ENCODE data around the gene GRM2.

The GRM2 gene

GRCh38 chr3:51706788-51707731 lies at the start of gene GRM2:
Gene GRM2, plus strand, starts transcription at chr3:51707068. Its CDS starts 1,916 bp downstream, at chr3:51708984.
- DNase-seq (ENCODE audit: low spot score) = peak; percentile 94

- no peak for DNase-seq (ENCODE audit: low spot score)
Observed at GRCh38 chr3:51657234-51657633, 49.6 kb upstream of the GRM2 start.

DNA sequence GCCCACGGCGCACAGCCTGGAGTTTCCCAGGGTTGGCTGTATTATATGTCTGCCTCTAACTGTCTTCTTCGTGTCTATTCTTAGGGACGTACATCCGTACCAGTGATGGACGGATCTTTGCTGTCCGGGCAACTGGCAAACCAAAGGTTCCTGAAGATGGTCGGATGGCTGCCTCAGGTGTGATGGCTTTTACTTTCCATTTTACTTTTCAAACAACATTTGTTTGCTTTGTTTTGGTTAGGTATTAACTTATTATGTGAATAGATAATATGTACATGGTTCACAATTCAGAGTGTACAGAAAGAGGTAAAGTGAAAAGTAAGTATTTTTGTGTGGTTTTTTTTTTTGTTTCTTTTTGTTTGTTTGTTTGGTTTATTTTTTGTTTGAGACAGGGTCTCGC lies 46.9 kb upstream of the GRM2 start:
- no peak for DNase-seq (ENCODE audit: low spot score)

- no peak for DNase-seq (ENCODE audit: low spot score)
Observed at GRCh38 chr3:51662456-51662855, 44.4 kb upstream of the GRM2 start.

DNA sequence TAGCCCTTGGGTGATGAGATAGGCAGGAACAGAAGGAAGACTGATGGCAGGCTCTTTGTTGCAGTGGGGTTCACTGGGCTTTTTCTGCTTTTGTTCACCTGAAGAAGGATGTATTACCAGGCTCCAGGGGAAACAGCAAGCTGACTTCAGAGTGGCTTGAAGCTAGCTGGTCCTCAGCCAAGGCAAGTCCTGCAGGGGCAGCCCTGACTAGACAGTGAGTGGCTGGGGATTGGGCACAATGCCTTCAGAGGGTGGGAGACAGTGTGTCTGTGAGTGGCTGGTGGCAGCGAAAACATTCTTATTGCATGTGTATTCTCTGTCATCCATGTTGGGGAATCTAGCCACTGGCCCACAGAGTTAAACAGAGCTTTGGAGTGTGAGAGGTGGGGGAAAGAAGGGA lies 38.1 kb upstream of the GRM2 start:
- DNase-seq (ENCODE audit: low spot score) = peak; percentile 72

GRCh38 chr3:51669241-51670052 lies 37.4 kb upstream of the GRM2 start:
- DNase-seq (ENCODE audit: low spot score) = peak; percentile 85

- DNase-seq (ENCODE audit: low spot score) = no peak
Observed at GRCh38 chr3:51670053-51670822, 36.6 kb upstream of the GRM2 start.

- DNase-seq (ENCODE audit: low spot score) = peak; percentile 99
Observed at GRCh38 chr3:51670823-51671733, 35.8 kb upstream of the GRM2 start, which contains the start of gene TEX264. Gene TEX264, plus strand, starts transcription at chr3:51671252. Its CDS starts 3,053 bp downstream, at chr3:51674305.

DNA sequence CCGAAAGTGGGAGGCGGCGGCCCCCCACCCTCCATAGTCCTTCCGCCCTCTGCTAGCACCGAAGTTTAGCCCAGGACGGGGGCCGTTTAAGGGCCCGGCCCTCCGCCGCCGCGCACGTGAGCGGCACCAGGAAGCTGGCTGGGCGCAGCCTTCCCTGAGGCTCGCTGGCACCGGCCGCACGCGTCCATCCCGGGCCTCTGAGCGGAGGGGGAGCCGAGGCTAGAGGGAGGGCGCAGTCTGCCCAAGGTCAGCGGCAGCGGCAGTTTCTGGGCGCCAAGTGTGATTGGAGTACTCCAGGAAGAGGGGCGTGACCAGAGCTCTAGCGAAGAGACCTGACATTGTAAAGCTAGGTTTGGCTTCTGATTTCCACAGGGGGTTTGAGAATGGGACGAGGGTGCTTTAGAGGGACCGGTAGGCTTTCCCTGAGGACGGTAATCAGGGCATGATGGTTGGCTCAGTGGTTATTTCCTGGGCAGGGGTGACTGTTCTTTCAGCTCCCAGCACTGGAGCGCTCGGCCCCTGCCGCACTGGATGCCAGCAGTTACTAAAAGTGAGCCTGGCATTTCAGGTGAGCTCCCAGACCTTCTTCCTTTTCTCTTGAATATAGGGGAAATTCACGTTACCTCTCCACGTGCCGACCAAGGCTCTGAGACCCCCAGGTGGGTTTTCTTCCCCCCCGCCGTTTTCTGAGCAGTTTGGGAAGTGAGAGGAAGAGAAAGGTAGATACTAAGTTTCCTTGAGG lies 35.0 kb upstream of the GRM2 start:
- DNase-seq (ENCODE audit: low spot score) = peak; percentile 80

DNA sequence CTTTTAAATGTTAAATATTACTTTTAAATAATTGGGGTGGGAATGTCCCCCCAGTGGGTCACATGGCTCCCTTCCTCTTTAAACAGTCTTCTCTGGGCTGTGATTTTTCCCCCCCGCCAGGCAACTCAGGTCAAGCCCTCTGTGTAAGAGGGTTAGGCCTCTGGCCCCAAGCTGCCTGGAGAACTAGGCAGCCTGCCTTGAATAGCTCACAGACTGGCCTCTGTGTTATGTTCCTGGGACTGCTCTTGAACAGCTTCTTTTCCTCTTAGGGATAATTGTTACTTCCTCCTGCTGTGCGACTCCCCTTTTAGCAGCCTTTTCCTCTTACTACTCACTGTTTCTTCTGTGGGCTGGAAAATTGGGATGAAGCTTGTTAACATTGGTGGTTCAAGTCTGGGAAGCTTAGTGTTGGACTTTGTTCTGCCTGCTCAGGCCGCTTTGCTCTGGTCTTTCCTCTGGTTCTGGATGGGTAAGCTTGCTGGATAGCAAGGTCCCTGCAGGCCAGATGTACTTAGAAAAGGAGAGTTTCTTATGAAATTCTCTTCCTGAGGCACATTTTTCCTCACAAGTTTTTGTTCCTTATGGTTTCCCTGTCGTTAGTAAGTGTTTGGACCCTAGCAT lies 33.6 kb upstream of the GRM2 start:
- DNase-seq (ENCODE audit: low spot score) = no peak

- no peak for DNase-seq (ENCODE audit: low spot score)
Observed at GRCh38 chr3:51673802-51674654, 32.8 kb upstream of the GRM2 start.

- DNase-seq (ENCODE audit: low spot score) = peak; percentile 63
Observed at GRCh38 chr3:51675201-51675611, 31.7 kb upstream of the GRM2 start.

DNA sequence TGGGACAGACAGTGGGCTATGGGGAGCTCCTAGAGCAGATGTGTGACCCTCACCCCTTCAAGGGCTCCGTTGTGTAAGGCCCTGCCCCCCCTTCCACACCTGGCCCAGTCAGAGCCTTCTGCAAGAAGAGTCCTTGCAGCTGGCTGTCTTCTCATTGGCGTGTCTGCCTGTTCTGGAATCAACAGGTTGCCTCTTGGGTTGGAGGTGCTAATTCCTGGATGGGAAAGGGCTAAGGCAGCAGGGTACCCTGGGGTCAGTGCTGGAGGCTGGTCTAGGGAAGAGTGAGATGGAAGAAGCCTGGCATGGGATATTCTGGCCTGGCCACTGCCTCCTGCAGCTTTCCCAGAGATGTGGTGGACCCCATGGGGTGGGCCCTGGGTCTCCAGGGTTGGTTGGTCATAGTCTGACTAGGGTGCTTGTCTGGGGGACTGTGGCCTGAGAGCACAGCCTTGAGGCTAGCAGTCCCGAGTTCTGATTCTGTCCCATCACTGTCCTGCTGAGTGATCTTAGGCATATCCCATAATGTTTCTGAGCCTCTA lies 30.7 kb upstream of the GRM2 start:
- no peak for DNase-seq (ENCODE audit: low spot score)

DNA sequence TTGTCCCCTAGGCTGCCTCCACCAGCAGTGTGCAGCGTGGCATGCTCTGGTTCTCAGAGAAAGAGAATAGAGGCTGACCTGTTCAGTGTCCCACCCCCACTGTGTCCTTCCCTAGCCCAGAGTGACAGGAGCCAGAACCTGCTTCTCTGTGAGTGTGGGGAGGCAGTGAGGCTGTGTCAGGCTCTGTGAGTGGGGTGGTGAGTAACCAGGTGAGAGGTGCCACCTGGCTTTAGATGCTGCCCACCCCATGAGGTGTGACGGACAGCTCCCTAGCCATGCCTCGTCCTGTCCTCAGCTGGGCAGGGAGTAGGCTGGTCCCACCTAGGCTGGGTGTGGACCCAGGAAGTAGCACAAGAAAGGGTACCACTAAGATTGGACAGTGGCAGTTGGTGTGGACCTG lies 29.5 kb upstream of the GRM2 start:
- no peak for DNase-seq (ENCODE audit: low spot score)

DNA sequence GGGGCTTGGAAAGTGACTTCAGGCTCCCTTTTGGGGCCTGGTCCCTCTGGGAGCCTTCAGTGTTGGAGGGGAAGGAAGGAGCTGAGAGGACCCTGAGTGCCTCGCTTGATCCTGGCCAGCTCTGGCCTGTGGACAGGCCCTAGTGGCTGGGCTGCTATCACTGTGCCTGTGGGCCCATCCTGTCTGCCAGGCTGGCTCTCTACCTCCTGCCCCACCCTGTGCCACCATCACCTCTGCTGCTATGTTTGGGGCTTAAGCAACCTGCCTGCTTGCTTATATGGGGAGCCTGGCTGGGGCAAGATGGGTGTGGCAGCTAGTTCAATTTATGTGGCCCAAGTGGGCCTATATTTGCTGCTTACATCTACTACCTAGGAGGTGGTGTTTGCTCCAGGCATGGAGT lies 28.7 kb upstream of the GRM2 start:
- DNase-seq (ENCODE audit: low spot score) = no peak

DNA sequence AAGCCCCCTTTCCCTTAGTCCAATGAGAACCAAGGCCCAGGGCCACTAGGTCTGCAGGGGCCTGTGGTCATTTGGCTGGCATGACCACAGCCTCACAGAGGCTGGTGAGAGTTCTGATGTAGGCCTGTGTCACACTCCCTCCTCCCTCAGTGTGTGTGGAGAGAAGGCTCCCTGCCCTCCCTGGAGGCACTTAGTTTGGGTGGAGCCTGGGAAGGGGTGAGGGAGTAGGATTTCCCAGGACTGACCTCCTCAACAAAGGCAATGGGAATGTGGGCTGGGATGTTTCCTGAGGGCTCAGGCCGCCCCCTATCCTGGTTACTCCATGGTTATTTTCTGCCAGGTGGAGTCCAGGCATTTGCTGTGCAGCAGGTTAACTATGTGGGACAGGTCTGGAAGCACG lies 28.2 kb upstream of the GRM2 start:
- no peak for DNase-seq (ENCODE audit: low spot score)

DNA sequence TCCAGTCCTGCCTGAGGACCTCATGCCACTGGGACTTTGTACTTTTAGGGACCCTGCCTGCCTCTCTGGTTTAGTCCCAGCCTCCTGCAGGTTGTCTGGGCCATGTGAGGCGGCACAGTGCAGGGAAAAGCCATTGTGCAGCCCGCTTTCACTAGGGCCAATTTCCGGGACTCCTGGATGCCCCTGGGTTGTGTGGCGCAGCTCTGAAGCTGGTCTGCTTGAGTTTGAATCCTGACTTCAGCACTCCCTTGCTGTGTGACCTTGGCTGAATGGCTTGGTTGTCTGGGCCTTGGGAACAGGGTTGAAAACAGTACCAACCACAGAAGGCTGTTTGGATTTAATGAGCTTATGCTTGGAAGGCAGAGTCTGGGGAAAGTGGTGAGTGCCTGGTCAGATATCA lies 27.6 kb upstream of the GRM2 start:
- no peak for DNase-seq (ENCODE audit: low spot score)

- no peak for DNase-seq (ENCODE audit: low spot score)
Observed at GRCh38 chr3:51679777-51680176, 27.1 kb upstream of the GRM2 start.

DNA sequence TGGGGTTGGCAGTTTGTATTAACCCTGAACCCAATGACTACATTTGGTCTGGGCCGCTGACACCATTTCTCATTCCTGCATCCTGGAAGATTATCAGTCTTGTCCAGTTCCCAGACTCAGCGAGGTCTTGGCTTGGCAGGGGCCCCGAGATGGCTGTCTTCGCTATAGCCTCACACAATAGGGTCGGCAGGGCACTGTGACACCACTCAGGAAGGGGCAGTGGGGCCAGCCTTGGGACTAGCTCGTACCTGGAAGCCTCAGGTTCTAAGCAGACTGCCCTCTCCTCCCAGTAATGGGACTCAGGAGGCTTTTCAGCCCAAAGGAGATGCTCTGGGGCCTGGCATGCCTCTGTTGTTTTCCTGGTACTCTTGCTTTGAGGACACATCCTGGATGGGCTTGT lies 26.7 kb upstream of the GRM2 start:
- DNase-seq (ENCODE audit: low spot score) = no peak
